Suprapubic skin (tissue), 3 donors: ENCODE results near the gene RAE1.

ENCODE experiments used
- EP300 ChIP-seq: sonication (generic); formaldehyde crosslinking; IDR thresholded peaks from one replicate; pipeline ENCODE4 v1.6.1; 2017; ENCODE audit warnings: antibody characterized with exemption
- POLR2A ChIP-seq, 2 donors: fragments of 450-650 bp; IDR thresholded peaks; one replicate each; pipeline ENCODE4 v1.6.1; 2017; ENCODE audit warnings: antibody characterized with exemption in 2 of 2, mild to moderate bottlenecking in 2 of 2, moderate library complexity in 2 of 2
- TF ChIP-seq, protein P1 (sequence below), 2 donors: fragments of 200-600 bp in 1 of 2; fragments of 450-650 bp in 1 of 2; sonication (generic) in 1 of 2; IDR thresholded peaks; one replicate each; pipeline ENCODE4 v1.5.1; 2016 to 2019; ENCODE audit warnings: antibody characterized with exemption in 2 of 2, mild to moderate bottlenecking in 1 of 2, moderate library complexity in 1 of 2

DNA sequence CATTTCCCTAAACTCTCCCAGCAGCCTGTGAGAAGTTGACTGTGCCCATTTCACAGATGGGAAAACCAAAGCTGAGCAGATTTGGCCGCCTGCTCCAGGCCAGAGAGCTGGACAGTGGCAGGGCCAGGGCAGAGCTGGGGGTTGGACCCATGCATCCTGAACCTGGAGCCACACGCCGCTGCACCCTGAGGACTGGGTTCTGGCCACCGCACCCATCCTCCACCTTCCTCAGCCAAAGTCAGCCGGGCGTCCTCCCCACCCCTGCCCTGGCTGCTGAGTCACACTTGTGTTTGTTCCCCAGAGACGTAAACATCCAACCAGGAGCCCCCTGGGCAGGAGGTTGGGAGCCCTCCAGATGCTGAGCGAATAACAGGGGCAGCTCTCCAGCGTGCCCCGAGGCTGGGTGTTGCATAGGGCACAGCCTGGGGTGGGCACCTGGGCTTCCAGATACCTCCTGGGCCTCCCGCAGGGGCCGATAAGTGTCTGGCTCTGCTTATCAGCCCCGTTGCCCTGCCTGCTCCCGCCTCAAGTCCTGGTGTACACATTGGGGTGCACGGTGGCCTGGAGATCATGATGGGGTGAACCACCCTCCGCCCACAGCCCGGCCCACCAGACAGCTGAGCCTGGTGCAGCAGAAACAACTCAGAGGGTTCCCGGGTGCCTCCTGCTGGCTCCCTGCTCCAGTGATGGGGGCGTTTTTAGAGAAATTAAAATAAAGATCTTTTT lies 64.0 kb downstream of the RAE1 start:
- TF ChIP-seq, protein P1, sequence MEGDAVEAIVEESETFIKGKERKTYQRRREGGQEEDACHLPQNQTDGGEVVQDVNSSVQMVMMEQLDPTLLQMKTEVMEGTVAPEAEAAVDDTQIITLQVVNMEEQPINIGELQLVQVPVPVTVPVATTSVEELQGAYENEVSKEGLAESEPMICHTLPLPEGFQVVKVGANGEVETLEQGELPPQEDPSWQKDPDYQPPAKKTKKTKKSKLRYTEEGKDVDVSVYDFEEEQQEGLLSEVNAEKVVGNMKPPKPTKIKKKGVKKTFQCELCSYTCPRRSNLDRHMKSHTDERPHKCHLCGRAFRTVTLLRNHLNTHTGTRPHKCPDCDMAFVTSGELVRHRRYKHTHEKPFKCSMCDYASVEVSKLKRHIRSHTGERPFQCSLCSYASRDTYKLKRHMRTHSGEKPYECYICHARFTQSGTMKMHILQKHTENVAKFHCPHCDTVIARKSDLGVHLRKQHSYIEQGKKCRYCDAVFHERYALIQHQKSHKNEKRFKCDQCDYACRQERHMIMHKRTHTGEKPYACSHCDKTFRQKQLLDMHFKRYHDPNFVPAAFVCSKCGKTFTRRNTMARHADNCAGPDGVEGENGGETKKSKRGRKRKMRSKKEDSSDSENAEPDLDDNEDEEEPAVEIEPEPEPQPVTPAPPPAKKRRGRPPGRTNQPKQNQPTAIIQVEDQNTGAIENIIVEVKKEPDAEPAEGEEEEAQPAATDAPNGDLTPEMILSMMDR (IDR thresholded peaks at IDR 0.05), result no peak
- TF ChIP-seq EP300 (no peak), POLR2A (IDR thresholded peaks at IDR 0.05) (no peak)
